HG03565 (cell line): ENCODE measurements around the gene ATXN7.

Experiments used
- ATAC-seq: cut with Tn5 transposase; IDR thresholded peaks from one replicate; pipeline ENCODE4 v1.9.1; 2021; ENCODE audit warnings: mild to moderate bottlenecking, moderate library complexity; ENCODE audit not compliant: unreplicated experiment

Gene ATXN7

DNA sequence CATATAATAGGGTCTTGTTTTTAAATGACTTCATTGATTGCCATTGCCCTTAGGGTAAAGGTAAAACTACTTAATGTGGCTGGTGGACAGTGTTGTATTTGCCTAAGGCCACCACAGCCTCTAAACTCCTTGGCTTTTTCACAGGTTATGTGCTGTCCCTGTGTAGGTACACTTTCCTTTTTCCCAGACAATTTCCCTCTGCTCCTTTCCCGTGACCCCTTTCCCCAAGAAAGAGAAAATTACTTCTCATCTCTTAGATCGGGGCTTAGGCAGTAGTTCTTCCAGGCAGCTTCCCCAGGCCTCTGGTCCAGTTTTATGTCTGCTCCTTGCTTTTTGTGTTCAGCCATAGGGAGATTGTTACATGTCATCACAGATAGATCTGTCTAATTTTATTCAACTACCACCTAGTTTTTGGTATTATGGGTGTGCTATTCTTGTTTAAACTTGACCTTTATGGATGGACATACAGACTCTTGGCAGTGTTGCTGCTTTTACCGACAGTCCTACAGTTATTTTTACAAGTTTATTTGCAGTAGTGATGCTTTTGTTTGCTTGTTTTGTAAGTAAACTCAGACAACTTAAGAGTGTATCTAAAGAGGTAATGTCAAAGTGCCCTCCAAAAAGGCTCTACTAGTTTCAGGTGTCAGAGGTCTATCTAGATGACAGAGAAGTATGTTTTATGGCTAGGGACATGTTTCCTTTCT, 69.0 kb downstream of the ATXN7 start:
- ATAC-seq: no peak

DNA sequence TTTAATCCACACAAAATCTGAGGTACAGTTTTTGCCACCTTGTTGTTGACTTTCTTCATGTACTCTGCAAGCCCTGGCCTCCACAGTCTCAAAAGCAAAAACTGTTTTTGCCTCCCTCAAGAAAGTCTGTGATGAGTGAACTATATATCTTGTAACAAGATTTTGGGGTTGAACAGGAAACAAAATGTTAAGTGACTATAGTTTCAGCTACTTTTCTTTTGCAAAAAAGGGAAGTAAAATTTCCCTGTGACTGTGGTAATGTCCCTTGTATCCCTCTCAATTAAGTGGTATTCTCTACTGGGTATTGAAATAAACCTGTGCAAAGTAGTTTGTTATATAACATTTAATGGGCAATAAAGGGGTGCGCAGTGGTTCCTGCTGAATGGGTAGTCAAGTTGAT, 69.8 kb downstream of the ATXN7 start:
- peak; percentile 58 for ATAC-seq

DNA sequence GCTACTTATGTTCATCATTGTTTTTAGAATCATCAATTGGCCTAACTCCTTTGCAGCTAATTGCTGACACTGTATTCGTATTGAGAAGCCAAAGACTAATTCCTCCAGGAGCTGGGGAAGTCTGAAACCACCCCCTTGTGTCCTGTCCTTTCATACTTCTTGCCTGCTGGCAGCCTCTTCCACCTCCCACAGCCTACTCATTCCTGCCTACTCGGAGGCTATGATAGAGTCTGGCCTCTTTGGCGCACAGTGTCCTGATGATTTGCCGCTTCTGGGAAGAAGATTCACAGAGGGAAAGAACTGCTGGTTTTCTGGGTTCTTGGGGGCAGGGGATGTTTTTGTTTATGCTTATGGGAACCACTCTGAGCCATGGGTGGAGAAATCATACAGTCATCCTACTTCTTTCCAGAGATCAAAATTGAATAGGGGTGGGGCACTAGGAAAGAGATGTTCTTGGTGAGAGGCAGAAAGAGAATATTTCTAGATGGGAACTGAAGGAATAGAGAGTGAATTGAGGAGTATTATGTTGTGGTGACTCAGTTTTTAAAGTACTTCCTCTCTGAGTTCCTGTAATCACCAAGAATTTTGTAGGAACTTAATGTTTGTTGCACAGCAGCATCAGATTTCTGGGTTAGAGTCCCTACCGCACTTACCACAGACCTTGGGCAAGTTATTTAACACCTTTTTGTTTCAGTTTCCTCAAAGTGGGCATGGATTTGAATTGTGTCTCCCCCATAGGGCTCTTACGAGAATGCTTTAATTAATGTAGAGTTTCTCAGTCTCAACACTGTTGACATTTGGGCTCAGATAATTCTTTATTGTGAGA, 70.6 kb downstream of the ATXN7 start:
- ATAC-seq: no peak

DNA sequence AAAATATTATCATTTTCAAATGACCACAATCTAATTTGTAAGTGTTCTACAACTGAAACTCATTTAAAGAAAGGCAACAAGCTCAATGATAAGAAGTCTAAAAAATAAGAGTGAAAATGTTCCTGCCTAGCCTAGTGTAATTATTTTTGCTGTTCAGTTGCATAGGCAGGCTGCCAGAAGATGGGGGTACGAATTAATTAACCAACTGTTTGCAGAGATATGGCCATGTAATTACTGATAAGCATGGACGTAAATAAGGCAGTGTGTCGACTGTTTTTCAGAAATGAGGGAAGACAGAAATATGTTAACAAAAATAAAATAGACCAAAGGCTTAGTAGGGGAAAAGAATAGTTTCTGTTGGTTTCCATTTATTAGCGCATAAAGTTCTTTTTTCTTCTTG, 73.3 kb downstream of the ATXN7 start:
- ATAC-seq: no peak

DNA sequence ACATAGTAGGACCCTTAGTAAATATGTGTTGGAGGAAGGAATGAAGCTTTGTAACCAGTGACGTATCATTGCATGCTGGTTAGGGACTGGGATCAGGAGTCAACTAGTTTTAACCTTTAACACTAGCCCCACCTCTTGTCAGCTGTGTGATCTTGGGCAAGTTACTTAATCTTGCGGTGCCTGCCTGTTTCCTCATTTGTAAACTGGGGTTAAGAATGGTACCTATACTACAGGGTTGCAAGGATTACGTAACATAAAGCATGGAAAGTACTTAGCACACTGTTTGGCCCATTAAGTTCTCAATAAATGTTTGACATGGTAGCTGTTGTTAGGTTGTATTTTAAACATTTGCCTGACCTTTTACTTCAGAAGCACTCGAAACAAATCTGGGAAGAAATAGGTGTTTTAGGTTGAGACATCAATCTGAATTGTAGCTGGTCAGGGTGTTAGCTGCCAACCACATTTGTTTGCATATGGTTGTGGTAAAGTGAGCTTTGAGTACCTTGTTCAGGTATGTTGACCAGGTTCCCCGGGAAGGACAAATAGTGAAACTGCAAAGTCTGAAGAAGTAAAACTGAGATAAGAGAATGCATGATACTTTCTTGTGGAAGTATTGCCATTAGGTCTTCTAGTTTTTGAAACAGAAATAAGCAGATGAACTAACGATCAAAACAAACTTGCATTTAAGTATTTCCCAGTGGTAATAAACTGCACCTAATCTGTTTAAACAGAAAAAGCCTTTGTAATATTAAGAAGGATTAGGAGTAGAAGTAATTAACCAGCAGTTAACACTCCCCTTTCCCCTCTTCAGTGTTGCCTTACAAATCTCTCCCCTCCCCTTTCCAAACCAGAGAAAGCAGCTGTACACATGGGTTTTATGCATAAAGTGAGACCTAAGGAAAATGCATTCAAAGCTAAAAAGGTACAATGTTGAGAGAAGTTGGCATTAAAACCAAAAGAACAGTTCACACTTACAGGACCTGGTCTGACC, 74.3 kb downstream of the ATXN7 start:
- ATAC-seq: peak; percentile 54

DNA sequence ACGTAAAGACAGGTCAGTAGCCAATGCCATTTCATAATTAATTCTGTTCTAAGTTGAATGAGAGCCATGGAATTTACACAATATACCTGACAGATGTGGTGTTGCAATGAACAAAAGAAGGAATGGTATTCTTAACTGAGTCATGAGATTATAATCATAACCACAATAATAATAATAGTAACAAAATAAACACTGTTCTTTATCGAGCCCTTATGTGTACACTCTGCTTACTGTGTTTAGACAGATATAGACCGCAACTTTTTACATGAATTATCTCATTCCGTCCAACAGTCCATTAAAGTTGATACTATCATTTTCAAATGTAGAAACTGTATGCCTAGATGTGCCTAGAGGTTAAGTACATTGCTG, 76.7 kb downstream of the ATXN7 start:
- ATAC-seq: no peak

DNA sequence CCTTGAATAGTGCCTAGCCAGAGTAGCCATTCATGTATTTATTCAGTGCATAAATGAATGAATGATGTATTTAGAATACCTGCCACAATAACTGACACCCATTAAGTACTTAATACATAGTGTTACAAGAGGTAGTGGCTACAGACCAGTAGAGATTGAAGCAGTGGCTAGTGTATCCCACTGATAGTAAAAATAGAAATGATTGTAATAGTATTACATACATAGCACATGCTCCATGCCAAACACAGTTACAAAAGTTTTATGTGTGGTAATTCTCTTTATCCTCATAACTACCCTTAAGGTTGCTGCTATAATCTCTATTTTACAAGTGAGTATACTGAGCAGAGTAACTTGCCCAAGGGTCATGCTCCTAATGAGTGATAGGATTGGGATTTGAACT, 78.9 kb downstream of the ATXN7 start:
- no peak for ATAC-seq

DNA sequence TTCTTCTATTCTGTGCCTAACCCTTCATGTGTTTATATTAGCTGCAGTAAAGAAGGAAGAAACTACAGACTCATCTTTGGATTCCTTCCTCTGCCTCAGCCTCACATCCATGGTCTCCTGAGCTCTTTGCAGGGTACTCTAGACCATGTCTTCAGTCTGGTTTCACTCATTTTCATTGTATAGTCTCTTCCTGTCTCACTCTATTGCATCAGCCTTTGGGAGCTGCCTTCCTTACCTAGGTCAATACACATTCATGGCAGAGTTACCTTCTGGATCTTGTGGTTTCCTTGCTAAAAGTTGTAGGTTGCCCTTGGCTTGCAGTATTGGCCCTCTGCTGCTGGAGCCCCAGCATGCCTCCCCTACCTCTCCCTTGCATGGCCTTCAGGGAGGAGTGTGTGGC, 80.0 kb downstream of the ATXN7 start:
- no peak for ATAC-seq

DNA sequence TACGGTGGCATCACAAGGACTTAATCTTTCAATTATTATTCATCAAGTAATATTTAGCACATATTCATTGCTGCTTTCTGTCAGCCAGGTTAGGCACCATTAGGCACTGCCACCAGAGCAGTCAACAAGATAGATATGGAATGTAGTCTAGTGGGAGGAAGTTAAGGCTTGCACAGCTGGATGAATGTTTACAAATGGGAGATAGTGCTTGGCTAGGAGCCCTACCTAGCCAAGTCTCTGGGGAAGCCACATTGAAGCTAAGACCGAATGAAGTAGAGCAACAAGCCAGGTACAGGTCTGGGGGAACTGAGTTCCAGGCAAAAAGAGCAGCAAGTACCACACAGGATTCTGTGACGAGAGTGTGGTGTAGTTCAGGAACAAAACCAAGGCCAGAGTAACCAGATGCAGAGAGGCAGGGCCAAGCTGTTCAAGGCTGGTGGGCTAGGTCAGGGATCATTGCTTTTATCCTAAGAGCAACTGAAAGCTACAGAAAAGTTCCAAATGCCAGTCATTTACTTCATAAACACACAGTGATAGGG, 82.0 kb downstream of the ATXN7 start:
- no peak for ATAC-seq

DNA sequence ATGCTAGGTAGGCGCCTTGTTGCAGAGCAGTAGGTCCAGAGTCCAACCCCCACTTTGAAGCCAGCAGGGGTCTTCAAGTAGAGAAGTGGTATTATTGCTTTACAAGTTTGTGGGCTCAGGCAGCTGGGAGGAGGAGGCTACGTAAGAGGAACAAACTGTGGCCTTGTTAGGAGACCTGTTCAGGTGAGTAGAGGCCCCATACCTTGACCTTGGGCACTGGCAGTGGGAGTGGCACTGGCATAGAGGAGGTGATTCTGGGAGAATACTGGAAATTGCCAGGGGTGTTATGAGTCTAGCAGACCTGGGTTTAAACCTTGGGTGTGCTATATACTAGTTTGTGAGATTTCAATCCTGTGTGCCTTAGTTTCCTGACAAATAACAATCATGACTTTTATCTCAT, 83.1 kb downstream of the ATXN7 start:
- ATAC-seq: no peak

DNA sequence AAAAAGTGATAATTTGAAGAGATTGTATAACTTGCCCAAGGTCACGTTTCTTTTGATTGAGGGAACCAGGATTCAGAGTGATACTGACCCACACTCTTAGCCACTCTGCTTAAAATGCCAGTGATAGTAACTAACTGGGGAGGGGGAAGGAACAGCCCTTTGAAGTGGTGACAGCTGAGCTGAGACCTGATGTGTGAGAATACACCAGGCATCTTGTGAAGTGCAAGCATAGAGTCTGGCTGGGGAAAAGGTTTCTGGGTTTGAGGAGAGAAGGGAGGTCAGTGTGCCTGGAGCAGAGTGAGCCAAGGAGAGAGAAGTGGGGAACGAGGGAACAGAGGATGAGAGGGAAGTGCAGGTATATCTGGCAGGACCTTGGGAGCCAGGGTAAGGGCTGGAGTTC, 83.9 kb downstream of the ATXN7 start:
- no peak for ATAC-seq

DNA sequence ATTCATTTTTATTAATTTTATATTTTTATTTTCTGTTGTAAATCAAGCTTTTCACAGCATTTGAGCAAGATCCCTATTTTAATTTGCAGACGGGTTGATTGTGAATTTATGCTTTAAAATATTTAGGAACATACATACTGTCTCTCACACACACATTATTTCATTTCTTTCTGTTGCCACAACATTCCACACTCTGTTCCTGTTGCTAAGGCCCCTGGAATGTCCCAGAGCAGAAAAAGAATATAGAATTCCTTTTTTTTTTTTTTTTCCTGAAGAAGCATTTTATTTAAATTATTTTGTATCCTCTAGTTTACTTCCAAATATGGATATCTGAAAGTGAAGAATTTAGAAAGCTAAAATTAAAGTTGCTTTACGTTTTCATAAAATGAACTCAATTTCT, 85.3 kb downstream of the ATXN7 start:
- no peak for ATAC-seq

DNA sequence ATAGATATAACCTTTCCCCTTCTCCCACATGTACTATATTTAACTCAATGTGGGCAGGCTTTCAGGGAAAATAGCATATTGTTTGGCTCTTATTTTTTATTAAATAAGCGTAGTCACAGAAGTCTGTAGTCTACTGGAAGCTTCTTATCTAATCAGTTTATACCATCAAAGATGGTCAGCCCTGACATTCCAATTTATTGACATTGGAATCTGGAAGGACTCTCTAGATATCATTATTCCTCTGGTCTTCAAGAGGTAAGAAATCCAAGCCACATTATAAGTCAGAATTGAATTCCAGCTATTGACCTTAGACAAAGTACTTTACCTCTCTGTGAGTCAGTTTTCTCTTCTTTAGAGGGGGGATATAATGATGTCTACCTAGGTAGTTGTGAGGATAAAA, 87.0 kb downstream of the ATXN7 start:
- no peak for ATAC-seq

DNA sequence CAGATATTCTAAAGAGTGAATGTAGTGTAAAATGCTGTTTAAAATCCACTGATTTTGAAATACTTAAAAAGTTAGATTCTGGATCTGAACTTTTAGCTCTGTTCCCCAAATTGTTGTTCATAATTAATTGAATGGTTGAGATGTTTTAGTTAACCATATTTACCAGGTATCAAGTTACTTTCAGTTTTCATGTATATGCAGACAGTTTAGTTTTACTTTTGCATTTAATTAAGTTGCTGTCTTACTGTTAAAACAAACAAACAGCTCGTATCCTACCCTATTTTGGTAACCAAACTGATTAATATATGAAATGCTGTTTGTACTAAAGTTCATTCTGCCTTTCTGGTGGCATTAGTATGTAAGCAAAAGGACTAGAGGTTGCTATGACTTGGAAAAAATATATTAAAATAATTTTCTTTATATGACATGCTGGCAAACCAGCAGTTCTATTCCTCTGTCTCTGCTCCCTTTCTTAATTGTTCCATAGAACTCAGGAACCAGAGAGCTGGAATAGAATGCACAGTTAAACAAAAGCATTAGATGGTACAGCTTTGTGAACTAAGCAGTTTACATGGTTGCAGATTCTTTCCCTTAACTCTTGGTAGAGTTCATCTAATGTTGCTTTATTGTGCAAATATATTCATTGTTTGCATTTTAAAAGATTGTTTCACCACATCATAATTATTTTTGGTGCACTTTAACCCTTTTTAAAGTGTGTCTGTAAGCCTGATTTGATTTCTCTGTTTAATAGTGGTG, 88.0 kb downstream of the ATXN7 start:
- ATAC-seq: peak; percentile 37

DNA sequence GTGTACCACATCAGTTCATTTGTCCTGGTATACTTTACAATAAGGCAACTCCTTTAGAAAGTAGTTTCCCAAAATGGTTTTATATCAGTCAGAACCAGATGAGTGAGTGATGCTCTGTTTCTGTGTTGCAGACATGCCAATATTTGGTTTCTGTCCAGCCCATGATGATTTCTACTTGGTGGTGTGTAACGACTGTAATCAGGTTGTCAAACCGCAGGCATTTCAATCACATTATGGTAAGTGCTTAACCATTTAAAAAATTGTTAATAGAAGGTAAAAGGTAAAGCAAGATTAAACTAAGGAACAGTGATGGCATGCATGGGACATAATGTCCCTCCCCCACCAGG, 88.6 kb downstream of the ATXN7 start:
- ATAC-seq: no peak

DNA sequence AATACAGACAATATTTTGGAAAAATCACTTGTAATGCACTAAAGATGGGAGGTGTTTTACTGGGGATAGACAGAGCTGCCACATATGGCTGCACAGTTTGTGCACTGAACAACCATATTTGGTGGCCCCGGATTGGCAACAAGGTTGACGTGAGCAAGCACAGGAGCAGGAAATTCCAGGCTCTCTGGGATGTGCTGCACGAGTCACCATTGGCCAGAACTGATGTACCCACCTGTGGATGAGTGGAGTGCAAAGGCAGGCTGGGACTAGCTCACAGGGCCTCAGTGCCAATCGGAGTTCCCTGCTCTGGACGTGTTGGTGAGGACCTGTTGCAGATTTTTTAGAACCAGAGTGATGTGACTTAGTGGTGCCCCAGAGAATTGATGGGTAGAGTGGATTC, 90.5 kb downstream of the ATXN7 start:
- no peak for ATAC-seq

DNA sequence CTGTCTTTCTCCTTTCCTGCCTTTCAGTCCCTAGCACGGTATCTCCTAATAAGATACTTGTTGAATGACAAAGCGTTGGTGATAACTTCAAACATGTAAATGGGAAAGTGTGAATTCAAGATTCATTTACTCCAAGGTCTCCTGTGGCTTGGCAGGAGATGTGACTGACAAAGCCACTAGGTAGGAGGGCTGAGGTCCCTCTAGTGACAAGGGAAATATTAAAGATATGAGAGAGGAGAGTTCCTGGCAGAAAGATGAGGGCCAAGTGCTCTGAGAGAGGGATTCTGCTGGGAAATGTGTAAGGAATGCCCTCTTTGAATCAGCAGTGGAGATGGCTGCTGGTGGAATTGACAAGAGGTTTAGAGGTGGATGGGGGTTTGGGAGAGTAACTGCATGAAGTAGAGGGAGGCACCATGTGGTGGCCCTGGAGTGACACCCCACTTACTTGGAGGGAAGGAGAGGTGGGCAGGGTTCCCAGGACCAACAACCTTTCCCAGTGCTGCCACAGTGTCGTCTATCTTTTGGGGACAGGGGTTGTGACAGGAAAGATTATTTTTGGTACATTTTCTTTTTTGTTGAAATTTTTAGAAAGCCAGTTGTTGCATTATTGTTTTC, 91.5 kb downstream of the ATXN7 start:
- ATAC-seq: no peak

DNA sequence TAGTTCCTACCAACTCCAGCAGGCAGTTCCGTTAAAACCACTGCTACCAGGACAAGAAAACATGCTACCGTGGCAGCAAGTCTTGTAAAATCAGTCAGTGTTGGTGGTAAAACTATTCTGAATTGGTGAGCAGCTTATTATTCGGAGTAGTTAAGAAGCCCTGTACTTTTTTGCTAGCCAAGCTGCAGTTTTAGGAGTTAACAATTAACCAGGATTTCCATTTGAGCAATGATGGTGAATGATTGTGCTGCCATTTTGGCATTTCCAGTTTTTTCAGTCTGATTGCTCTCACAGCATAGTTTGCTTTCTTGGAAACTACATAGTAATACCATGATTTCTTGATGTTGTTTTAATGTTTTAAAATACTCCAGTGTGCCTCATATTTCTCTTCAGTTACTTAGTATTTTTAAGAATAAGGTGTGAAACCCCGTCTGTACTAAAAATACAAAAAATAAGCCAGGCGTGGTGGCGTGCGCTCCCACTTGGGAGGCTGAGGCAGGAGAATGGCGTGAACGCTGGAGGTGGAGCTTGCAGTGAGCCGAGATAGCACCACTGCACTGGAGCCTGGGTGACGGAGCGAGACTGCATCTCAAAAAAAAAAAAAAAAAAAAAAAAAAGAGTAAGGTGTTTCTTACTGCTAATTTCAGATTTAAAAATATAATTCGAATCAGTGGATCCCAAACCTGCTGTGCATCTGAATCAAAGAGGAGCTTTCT, 92.3 kb downstream of the ATXN7 start:
- no peak for ATAC-seq

DNA sequence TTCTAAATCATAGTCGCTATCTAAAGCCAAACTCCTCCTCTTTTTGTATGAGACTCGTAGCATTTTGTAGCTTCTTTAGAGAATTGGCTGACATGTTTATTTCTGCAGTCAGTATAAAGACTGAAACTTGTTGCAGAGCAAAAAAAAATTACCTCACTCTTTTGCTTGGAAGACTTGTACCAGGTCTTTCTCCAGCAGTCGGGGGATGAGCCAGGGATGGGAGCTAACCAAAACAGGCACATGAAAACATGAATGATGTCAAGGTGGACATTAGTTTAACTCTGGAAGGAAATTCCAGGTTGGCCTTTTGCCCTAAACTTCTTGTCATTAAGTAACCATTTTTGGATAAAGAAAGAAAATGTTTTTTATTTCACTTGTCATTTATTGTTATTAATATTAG, 95.5 kb downstream of the ATXN7 start:
- no peak for ATAC-seq
